Urinary bladder (tissue), 4 donors: ENCODE measurements around the gene ATP5F1D. TPM values are rescaled to one million over a fixed set of nuclear protein-coding genes. Genes with fewer than 3 reads are reported as not detected.

Experiments used
- DNase-seq: peaks from one replicate; pipeline ENCODE4 v3.0.0-alpha.2; 2015; ENCODE audit errors: extremely low spot score
- H3K27ac ChIP-seq: one replicate; pipeline ENCODE4 v1.5.1; 2013; ENCODE audit warnings: low read depth, mild to moderate bottlenecking, moderate library complexity
- H3K36me3 ChIP-seq: one replicate; pipeline ENCODE4 v1.6.1; 2013; ENCODE audit warnings: mild to moderate bottlenecking, moderate library complexity; ENCODE audit not compliant: insufficient read depth
- H3K4me1 ChIP-seq: one replicate; pipeline ENCODE4 v1.6.1; 2013; ENCODE audit warnings: mild to moderate bottlenecking, moderate library complexity; ENCODE audit not compliant: insufficient read depth
- H3K4me3 ChIP-seq: one replicate; pipeline ENCODE4 v1.5.1; 2013; ENCODE audit warnings: low read depth, low read length
- WGBS: extraction: QIAGEN DNeasy Blood & Tissue Kit; methylation state at CpG from one replicate; pipeline ENCODE4 v1.1.7; 2013; 5-methylcytosine and 5-hydroxymethylcytosine counted together
- polyA plus RNA-seq: library from polyadenylated mRNA; stranded (reverse); fragments of 200-250 nt; gene quantifications from one replicate; pipeline ENCODE4 v1.2.3, GENCODE V29; 2013
- total RNA-seq: library from RNA; depleted of rRNA; stranded (reverse); fragments of >200 nt; gene quantifications from one replicate; pipeline ENCODE4 v1.2.3, GENCODE V29; 2014
- donor health status: healthy with polysubstance abuse.
- donor health status: healthy.

ATP5F1D gene
- total and polyA plus RNA-seq, 2 donors: 9.5 to 236 TPM

DNA sequence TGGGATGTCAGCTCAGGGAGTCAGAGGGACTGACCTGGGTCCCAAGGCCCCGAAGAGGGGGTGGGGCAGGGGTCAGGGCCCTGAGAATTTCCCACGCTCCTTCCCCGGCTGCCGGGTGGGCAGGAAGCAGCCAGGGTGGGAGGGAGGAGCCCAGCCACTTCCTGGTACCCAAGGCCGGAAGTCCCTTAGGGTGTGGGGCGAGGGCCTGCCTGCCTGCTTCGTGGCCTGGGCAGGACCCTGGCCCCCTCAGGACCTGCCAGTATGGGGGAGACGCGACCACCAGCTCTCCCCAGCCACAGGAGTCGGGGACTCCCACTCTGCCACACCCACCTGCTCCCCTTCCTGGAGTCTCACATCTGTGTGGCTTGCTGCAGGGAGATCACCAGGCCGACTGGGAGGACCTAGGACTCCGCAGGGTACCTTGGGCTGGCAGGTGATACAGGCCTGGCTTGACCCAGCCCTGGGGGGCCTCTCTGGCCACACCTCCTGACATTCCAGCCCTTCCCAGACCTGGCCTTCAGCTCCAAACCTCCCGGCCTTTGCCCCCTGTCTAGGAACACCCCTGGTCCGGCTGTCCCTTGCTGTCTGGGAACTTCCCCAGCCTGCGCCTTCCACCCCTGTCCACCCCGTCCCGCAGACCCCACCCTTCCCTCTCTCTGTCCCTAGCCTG, 17.8 kb downstream of the ATP5F1D start:
- Histone ChIP-seq H3K4me3 (no peak overlapping the region), H3K36me3 (peaks cover 11% of the 10 kb centered on the region), H3K27ac (peak overlapping the region; percentile 94), H3K4me1 (peaks cover 2% of the 10 kb centered on the region)
- WGBS: 25% methylated on average over 17 of the region's 17 CpGs
- no peak for DNase-seq

DNA sequence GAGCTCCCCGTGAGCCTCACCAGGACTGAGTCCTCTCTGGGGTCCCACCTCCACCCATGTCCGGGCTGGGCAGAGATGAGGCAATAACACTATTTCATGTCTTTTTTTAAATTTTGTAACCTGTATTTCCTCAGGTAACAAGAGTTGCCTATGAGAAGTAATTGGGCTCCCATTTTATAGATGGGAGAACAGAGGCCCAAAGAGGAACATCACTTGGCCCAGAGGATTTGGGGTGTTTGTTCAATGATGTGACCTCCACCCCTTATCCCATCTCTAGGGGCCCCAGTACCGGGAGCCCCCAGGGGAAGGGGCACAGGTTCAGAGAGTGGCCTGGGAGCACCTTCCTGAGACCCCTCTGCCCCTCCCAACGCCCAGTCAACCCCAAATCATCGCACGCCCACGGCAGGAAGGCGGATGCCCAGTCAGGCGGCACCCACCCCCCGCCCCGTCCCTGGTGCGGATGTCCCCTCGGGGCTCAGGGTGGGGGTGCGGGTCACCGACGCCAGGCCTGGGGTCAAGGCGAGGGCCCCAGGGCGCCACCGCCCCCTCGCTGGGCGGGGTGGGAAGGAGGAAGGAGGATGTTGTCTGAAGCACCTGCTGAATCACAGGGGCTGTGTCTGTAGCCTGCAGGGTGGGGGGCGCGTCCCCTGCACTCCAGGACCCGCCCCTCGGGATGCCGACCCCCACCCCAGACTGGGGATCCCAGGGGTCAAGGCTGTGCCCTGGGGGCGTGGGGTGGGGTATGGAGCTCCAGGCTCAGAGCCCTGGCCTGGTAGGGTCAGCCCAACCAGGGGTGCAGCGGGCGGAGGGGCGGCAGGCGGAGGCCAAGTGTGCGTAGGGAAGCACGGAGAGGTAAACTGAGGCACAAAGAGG, 18.6 kb downstream of the ATP5F1D start:
- peaks cover 7% of the 10 kb centered on the region for H3K36me3 ChIP-seq
- no peak for DNase-seq
- peak overlapping the region; percentile 94 for H3K27ac ChIP-seq
- WGBS: 21% methylated on average over 33 of the region's 33 CpGs
- H3K4me3 ChIP-seq: peak overlapping the region; percentile 12
- H3K4me1 ChIP-seq: peaks cover 2% of the 10 kb centered on the region

DNA sequence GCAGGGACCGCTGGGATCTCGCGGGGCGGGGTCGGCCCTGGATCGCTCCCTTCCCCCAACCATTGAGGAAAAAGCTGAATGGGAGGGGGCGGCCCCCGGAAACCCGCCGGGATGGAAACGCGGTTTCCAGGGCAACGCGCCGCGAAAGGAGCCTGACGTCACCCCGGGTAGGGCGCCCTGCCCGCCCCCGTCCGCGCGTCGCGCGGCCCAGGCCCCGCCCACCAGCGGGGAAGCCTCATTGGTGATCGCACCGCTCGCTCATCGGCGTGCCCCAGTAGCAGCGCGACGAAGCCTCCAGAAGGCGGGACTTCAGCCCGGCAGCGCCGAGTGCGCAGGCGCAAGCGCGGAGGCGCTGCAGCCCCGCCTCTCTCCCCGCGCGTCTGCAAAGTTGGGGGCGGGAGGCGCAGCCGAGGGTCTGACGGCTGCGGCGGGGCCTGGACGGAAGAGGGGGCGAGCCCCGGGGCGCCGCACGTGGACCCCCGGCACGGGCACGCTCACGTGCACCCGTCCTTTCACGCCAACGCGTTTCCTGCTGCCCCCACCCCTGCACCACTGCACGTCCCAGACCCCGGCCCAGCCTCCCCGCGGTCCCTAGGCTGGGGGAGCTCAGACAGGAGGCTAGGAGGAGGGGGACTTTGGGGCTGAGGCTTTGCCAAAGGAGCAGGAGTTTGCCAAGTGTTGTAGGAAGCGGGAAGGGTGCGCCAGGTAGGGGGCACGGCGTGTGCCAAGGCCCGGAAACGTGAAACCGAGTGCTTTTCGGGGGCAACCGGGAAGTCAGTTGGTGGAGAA, 19.4 kb downstream of the ATP5F1D start:
- peak; percentile 82 for DNase-seq
- H3K4me1 ChIP-seq: peaks cover 2% of the 10 kb centered on the region
- H3K4me3 ChIP-seq: peak overlapping the region; percentile 44
- H3K36me3 ChIP-seq: peaks cover 3% of the 10 kb centered on the region
- WGBS: under 1% methylated on average over 83 of the region's 83 CpGs
- H3K27ac ChIP-seq: peak overlapping the region; percentile 94

DNA sequence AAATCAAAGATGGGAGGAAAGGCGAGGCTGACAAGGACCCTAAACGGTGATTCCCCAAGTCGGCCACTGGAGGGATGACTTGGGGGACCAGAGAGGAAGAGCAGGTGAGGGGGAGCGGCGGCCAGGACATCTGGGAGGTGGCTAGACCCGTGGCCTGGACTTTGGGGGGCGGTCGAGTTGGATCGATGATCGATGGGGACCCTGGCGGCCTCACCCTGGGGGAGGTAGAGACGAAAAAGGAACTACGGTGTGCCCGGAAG, 19.9 kb downstream of the ATP5F1D start:
- Histone ChIP-seq H3K4me3 (peak overlapping the region; percentile 44), H3K4me1 (peaks cover 2% of the 10 kb centered on the region), H3K36me3 (peaks cover 3% of the 10 kb centered on the region), H3K27ac (peak overlapping the region; percentile 86)
- no peak for DNase-seq
- 20% methylated on average over 14 of the region's 14 CpGs for WGBS

DNA sequence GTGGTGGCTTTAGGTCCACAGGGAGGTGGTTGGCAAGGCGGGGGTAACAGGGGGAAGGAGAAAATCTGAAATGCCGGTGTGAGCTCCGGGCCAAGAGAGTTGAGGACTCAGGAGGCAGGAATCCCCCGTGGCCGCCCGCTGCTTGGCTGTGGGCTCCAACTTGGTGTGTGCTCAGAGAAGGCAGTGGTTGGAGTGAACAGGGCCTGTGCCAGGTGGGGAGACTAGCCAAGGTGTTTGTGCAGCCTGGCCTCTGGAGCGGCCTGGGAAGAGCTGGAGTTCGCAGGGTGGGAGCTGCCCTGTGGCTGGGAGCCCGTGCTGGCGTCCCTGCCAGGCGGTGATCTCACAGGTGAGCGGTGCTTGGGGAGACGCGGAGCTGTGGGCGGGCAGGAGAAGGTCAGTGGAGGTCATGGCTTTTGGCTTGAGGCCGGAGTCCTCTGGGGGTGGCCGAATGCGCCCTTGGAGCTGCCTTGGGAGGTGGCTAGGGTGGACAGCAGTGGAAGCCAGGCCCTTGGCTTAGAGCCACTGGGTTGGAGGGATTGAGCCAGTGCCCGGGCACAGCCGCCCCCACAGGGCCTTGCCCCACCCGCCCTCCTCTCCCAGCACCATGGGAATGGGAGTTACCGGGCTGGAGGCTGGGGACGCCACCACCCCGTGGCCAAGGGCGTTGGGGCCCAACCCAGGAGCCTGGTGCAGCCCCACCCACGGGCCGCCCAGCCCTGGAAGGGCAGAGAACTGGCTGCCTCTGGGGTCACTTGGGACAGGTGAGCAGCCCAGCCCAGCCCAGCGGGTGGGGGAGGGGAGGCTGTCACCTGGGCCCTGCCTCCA, 20.5 kb downstream of the ATP5F1D start:
- H3K36me3 ChIP-seq: peaks cover 2% of the 10 kb centered on the region
- no peak overlapping the region for H3K4me3 ChIP-seq
- DNase-seq: no peak
- H3K4me1 ChIP-seq: peaks cover 2% of the 10 kb centered on the region
- 37% methylated on average over 28 of the region's 28 CpGs for WGBS
- H3K27ac ChIP-seq: peak overlapping the region; percentile 86

DNA sequence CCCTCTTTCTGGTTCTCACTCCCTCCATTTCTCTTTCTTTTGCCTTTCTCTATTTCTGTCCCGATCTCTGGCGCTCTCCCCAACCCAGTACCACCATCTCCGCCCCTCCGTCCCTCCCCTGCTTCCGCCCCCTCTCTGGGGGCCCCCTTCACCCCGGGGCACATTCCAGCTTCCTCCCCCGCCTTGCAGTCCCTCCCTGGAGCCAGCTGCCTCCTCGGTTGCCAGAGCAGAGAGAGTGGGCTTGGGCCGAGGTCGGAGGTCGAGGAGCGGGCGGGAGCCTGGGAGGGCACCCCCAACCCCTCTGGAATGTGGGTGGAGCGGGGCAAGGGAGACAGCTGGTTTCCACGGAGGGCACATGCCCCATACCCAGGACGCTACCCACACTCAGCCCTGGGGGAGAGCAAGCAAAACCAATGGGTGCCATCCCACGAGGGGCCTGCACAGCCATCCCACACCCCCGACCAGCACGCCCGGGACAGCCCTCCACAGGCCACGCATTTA, 21.1 kb downstream of the ATP5F1D start:
- peaks cover 2% of the 10 kb centered on the region for H3K4me1 ChIP-seq

DNA sequence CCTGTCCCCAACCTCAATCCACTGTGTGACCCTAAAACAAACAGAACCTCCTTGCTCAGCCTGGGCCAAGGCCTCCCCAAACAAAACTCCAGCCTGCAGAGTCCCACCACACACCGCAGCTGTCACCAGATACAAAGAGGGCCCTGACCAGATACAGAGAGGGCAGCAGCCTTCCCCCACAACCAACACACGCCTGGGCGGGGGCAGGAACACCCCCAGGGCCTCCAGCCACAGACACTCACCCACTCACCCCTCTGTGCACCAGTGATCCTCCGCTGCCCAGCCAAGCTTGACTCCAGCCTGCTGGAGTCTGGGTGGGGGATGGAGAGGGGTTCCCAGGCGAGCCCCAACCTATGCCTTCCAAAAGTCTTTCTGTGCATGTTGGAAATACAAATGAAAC, 21.6 kb downstream of the ATP5F1D start:
- Histone ChIP-seq H3K4me1 (peaks cover 2% of the 10 kb centered on the region), H3K4me3 (no peak overlapping the region), H3K27ac (no peak overlapping the region), H3K36me3 (no peaks in the 10 kb centered on the region)
- no peak for DNase-seq
- 78% methylated on average over 5 of the region's 5 CpGs for WGBS

More for the DNA sequence above, 21.1 kb downstream of the ATP5F1D start:
- Histone ChIP-seq H3K36me3 (no peaks in the 10 kb centered on the region), H3K27ac (peak overlapping the region; percentile 86), H3K4me3 (no peak overlapping the region)
- WGBS: 62% methylated on average over 21 of the region's 21 CpGs
- no peak for DNase-seq

DNA sequence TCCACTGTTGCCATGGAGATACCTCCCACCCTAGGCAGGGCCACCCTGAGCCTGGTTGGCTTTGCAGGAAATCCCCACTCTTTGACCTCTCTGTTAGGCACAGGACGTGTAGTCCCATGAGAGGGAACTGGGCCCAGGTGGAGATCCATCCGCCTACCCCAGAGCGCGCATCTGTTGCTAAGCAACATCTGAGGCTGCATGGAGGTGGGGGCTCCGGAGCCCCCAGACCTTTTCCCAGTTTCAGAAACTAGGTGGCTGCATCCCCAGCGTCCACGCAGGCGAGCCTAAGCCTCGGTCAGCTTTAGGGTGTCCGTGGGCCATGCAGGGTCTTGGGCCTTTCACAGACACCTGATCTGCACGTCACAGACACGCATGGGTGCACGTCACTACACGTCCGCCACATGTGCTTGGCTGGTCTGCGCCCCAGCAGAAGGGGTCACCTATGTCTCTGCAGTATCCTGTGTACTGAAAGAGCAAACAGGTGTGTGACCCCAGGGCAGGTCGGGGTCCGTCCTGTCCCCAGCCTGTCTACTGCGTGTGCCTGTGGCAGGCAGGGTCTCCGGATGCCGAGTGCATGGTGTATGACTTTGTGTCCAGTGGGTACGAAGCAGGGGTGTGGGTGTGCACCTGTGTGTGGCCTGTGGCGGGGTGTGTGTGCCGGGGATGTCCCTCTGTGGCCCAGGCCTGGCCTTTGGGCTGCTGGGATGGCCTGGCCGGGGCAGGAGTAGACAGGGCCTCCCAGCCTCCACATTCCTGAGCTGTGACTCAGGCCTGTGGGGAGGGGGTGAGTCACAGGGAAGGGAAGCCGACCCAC, 23.5 kb downstream of the ATP5F1D start:
- peak overlapping the region; percentile 28 for H3K27ac ChIP-seq
- WGBS: 66% methylated on average over 26 of the region's 26 CpGs
- DNase-seq: no peak
- H3K4me1 ChIP-seq: no peaks in the 10 kb centered on the region
- no peaks in the 10 kb centered on the region for H3K36me3 ChIP-seq
- no peak overlapping the region for H3K4me3 ChIP-seq

DNA sequence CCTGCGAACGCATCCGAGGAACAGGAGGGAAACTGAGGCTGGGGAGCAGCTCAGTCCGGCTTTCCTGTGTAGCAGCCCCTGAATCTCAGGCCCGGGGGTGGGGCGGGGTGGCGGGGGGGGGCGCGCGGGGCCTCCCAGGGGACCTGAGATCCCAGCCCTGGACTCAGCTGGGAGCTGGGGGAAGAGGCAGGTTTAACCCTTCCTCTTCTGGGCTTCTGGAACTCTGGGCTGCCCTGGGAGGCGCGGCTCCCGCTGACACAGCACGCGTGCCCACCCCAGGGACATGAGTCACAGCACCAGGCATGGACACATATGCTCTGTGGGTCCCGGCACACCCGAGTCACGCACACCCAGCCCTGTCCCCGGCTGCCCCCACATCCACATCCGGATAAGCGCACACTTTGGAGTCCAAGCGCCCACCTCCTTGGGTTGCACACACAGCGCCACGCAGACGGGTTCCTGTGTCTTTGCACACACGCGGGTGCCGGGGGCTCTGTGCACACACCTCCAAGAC, 24.1 kb downstream of the ATP5F1D start:
- Histone ChIP-seq H3K4me1 (no peaks in the 10 kb centered on the region), H3K4me3 (no peak overlapping the region)

DNA sequence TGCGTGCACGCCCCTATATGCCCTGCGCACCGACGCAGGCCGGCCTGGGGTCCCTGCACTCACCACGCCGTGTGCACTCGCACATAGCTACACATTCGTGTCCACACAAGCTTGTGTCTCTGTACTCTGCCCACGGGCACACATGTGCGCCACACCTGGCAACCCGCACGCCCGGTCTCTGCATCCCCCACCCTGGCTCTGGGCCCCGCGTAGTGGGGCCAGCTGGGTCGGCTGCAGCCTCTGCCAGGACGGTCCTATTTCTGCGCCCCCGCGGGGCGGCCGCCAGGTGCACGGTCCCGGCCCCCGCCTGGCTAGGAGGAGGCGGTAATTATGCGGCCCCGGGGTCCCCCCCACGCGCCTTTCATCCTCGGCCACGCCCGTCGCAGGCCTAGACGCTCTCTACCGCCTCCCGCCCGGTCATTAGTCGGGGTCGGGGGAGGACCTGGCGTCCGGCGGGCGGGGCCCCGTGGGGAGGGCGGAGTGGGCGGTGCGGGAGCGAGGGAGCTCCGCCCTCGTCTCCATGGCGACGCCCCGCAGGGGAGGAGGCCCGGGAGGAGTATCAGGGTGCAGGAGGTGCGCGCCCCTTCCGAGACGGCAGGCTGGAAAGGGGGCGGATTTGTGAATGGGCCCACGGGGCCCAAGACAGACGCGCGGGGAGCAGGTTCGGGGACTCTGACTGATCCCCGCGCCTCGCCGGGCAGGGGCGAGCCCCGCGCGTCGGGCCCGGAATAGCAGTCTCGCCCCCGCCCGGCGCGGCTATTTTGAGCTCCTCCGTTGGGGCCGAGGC, 24.8 kb downstream of the ATP5F1D start:
- H3K36me3 ChIP-seq: no peaks in the 10 kb centered on the region
- 2% methylated on average over 84 of the region's 84 CpGs for WGBS
- DNase-seq: no peak

More for the DNA sequence above, 24.1 kb downstream of the ATP5F1D start:
- DNase-seq: no peak
- H3K27ac ChIP-seq: peak overlapping the region; percentile 68
- 7% methylated on average over 28 of the region's 28 CpGs for WGBS
- H3K36me3 ChIP-seq: no peaks in the 10 kb centered on the region

DNA sequence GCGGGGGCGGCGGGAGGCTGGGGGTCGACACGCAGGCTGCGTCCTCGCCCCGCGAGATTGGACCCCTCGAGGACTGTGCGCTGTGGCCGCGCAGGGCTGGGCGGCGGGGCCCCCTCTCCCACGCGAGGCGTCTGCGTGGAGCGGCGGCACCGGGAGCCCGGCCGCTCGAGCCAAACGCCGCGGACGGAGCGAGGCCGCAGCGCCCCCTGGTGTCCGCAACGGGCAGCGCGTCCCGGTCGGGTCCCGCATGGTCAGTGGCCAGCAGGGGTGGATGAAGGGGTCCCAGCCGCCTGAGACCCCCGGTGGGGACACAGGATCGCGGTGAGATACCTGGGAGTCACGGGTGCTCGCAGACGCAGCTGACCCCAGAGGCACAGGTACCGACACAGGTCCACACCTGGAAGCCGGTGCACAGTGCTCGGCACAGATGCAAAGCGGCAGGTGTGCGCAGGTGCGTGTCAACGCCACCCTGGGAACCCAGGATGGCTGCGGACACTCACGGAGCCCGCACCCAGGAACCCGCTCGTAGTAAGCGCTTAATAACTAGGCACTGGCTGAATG, 25.4 kb downstream of the ATP5F1D start:
- under 1% methylated on average over 59 of the region's 59 CpGs for WGBS
- peak overlapping the region; percentile 33 for H3K4me3 ChIP-seq
- no peaks in the 10 kb centered on the region for H3K36me3 ChIP-seq
- no peak for DNase-seq
- no peaks in the 10 kb centered on the region for H3K4me1 ChIP-seq
- peak overlapping the region; percentile 68 for H3K27ac ChIP-seq

More for the DNA sequence above, 24.8 kb downstream of the ATP5F1D start:
- peak overlapping the region; percentile 33 for H3K4me3 ChIP-seq
- H3K27ac ChIP-seq: peak overlapping the region; percentile 68
- H3K4me1 ChIP-seq: no peaks in the 10 kb centered on the region
